K562 (cell line): ENCODE results near the gene TTLL8.

Experiments used
- CEBPB ChIP-seq: fragments of 450-650 bp; IDR thresholded peaks from 2 replicates; pipeline ENCODE4 v1.6.1; 2016; ENCODE audit warnings: missing genetic modification characterization, missing compliant biosample characterization
- CTCF ChIP-seq, 3 experiments: IDR thresholded peaks in 2 of 3; conservative IDR thresholded peaks in 1 of 3; 2 replicates each; pipeline ENCODE4 v1.5.1; 2011 to 2012; ENCODE audit warnings: low read length in 3 of 3, mild to moderate bottlenecking in 3 of 3, control low read depth in 2 of 3, improper control_type of control experiment in 1 of 3, inconsistent platforms in 1 of 3, low read depth in 1 of 3, mixed read lengths in 1 of 3, moderate library complexity in 1 of 3; ENCODE audit not compliant: insufficient read depth in 2 of 3
- EZH2 ChIP-seq: IDR thresholded peaks from 2 replicates; pipeline ENCODE4 v1.6.1; 2012; ENCODE audit warnings: low read depth, mild to moderate bottlenecking, inconsistent platforms, low read length, borderline replicate concordance
- GATAD2B ChIP-seq: fragments of 450-650 bp; IDR thresholded peaks from 2 replicates; pipeline ENCODE4 v1.6.1; 2017; ENCODE audit warnings: mild to moderate bottlenecking, borderline replicate concordance
- HNRNPUL1 ChIP-seq: fragments of 200-400 bp; formaldehyde crosslinking; IDR thresholded peaks from 2 replicates; pipeline ENCODE4 v1.6.1; 2017; ENCODE audit warnings: low read length
- JUNB ChIP-seq: fragments of 450-650 bp; formaldehyde crosslinking; conservative IDR thresholded peaks from 2 replicates; pipeline ENCODE4 v1.4.0; 2020; ENCODE audit warnings: mild to moderate bottlenecking
- MAFG ChIP-seq: fragments of 450-650 bp; conservative IDR thresholded peaks from 2 replicates; pipeline ENCODE4 v1.6.1; 2016; ENCODE audit warnings: missing genetic modification characterization, missing compliant biosample characterization
- POLR2AphosphoS5 ChIP-seq: IDR thresholded peaks from 2 replicates; pipeline ENCODE4 v1.6.1; 2011; ENCODE audit warnings: mild to moderate bottlenecking, low read depth, low read length, moderate library complexity; ENCODE audit not compliant: control insufficient read depth, insufficient read depth
- TOE1 ChIP-seq, 2 experiments: fragments of 450-650 bp in 1 of 2; sonication (generic) in 1 of 2; formaldehyde crosslinking in 1 of 2; IDR thresholded peaks; 2 replicates each; pipeline versions ENCODE4 v1.7.1 to v1.8.0; 2016 to 2022; ENCODE audit warnings: borderline replicate concordance in 2 of 2, mild to moderate bottlenecking in 2 of 2, antibody characterized with exemption in 1 of 2, inconsistent platforms in 1 of 2, low read depth in 1 of 2, missing genetic modification reagents in 1 of 2, moderate library complexity in 1 of 2

GRCh38 chr22:50060441-50061140 lies 2.5 kb upstream of the TTLL8 start:
- TF ChIP-seq CTCF (IDR thresholded peaks at IDR 0.05 in 2 of 3, conservative IDR thresholded peaks at IDR 0.05 in 1 of 3; ENCODE audit: insufficient read depth in 2 of 3, low read depth in 1 of 3, low read length in 3 of 3) (no peak), TOE1 (IDR thresholded peaks at IDR 0.05; ENCODE audit: borderline replicate concordance) (no peak), TOE1 (CRISPR knock-in tag; IDR thresholded peaks at IDR 0.05; ENCODE audit: borderline replicate concordance, low read depth) (no peak), MAFG (no peak), CEBPB (tag) (no peak), EZH2 (no peak), JUNB (no peak), HNRNPUL1 (no peak), GATAD2B (no peak), POLR2AphosphoS5 (no peak)
